Thyroid gland (tissue), 4 donors: Measurements from ENCODE around the gene FAM117A.

ENCODE experiments used
- CTCF ChIP-seq, 6 experiments: fragments of 200-600 bp in 3 of 6; fragments of 450-650 bp in 3 of 6; sonication (generic) in 3 of 6; IDR thresholded peaks; one replicate each; pipeline ENCODE4 v1.5.1; 2016 to 2019; ENCODE audit warnings: antibody characterized with exemption in 6 of 6, mild to moderate bottlenecking in 2 of 6, inconsistent platforms in 1 of 6, moderate library complexity in 1 of 6
- POLR2A ChIP-seq, 2 donors: fragments of 450-650 bp; IDR thresholded peaks; one replicate each; pipeline ENCODE4 v1.6.1; 2017; ENCODE audit warnings: antibody characterized with exemption in 2 of 2, mild to moderate bottlenecking in 2 of 2, moderate library complexity in 1 of 2

- TF ChIP-seq CTCF (IDR thresholded peaks at IDR 0.05) (no peak), POLR2A (IDR thresholded peaks at IDR 0.05) (no peak)
Observed at GRCh38 chr17:49729069-49729468, 34.9 kb downstream of the FAM117A start.
